H1 (cell line): ENCODE data around the gene OSBPL3. TPM values are rescaled to one million over a fixed set of nuclear protein-coding genes. Genes with fewer than 3 reads are reported as not detected.

ENCODE experiments used
- CTCF ChIA-PET: fragments of 300-600 bp; sonication (Branson Sonifier 250); formaldehyde crosslinking; loops from one replicate; lab custom pipeline; 2021; ENCODE audit not compliant: partially characterized antibody; lab: Charles Lee
- POLR2A ChIA-PET: fragments of 300-600 bp; sonication (Branson Sonifier 250); formaldehyde crosslinking; loops from one replicate; lab custom pipeline; 2021; ENCODE audit warnings: inconsistent platforms; ENCODE audit not compliant: partially characterized antibody; lab: Charles Lee
- DNase-seq, 2 experiments: peaks; one replicate each; pipeline versions ENCODE4 v3.0.0 to v3.0.0-alpha.2; 2010 to 2022; ENCODE audit warnings: low spot score in 2 of 2, low read depth in 1 of 2, mixed read lengths in 1 of 2
- FAIRE-seq: peaks from 2 replicates; lab custom pipeline; 2011; peaks lifted over from hg19 to GRCh38; lab: Jason Lieb, UNC
- H2AFZ ChIP-seq: 2 replicates; pipeline ENCODE4 v1.8.1; 2012; ENCODE audit warnings: low read length, inconsistent platforms
- H2AK5ac ChIP-seq: 2 replicates; pipeline ENCODE4 v1.6.1; 2013; ENCODE audit warnings: low read depth, low read length
- H2BK120ac ChIP-seq: replicated peaks from 2 replicates; pipeline ENCODE3; 2013; ENCODE audit warnings: low read depth, low read length, inconsistent platforms
- H2BK12ac ChIP-seq: 2 replicates; pipeline ENCODE4 v1.6.1; 2013; ENCODE audit warnings: low read depth, low read length
- H2BK15ac ChIP-seq: 2 replicates; pipeline ENCODE4 v1.6.1; 2013; ENCODE audit warnings: low read length
- H2BK20ac ChIP-seq: 2 replicates; pipeline ENCODE4 v1.6.1; 2013; ENCODE audit warnings: low read length
- H2BK5ac ChIP-seq: 2 replicates; pipeline ENCODE4 v1.6.1; 2013; ENCODE audit warnings: low read depth, low read length
- H3K14ac ChIP-seq: 2 replicates; pipeline ENCODE4 v1.6.1; 2013; ENCODE audit warnings: inconsistent platforms; ENCODE audit not compliant: insufficient read length
- H3K18ac ChIP-seq: 2 replicates; pipeline ENCODE4 v1.6.1; 2013; ENCODE audit warnings: low read length; ENCODE audit errors: extremely low read depth
- H3K23ac ChIP-seq: 2 replicates; pipeline ENCODE4 v1.6.1; 2013; ENCODE audit warnings: inconsistent platforms; ENCODE audit not compliant: insufficient read length
- H3K23me2 ChIP-seq: 2 replicates; pipeline ENCODE4 v1.6.1; 2013; ENCODE audit warnings: low read depth, low read length
- H3K27ac ChIP-seq: 2 replicates; pipeline ENCODE4 v1.6.1; 2011; ENCODE audit warnings: low read depth, low read length, inconsistent platforms
- H3K27me3 ChIP-seq, 4 experiments: replicated peaks in 1 of 4; 1 replicate in 1 of 4; 2 replicates in 3 of 4; pipeline versions ENCODE4 v1.6.1 to v1.8.1; 2011 to 2013; ENCODE audit warnings: low read length in 3 of 4, mild to moderate bottlenecking in 3 of 4, inconsistent platforms in 2 of 4, mixed read lengths in 2 of 4, moderate library complexity in 1 of 4; ENCODE audit not compliant: control insufficient read depth in 3 of 4, insufficient read depth in 3 of 4; ENCODE audit errors: extremely low read depth in 1 of 4
- H3K36me3 ChIP-seq, 4 experiments: 2 replicates each; pipeline versions ENCODE4 v1.6.1 to v1.8.1; 2011 to 2013; ENCODE audit warnings: mild to moderate bottlenecking in 4 of 4, low read length in 3 of 4, moderate library complexity in 2 of 4, control low read depth in 1 of 4, inconsistent platforms in 1 of 4; ENCODE audit not compliant: insufficient read depth in 4 of 4, control insufficient read depth in 2 of 4
- H3K4ac ChIP-seq: replicated peaks from 2 replicates; pipeline ENCODE3; 2013; ENCODE audit warnings: low read length, low read depth, mixed read lengths, inconsistent platforms; ENCODE audit not compliant: insufficient read length
- H3K4me1 ChIP-seq, 4 experiments: replicated peaks in 1 of 4; 1 replicate in 1 of 4; 2 replicates in 3 of 4; pipeline versions ENCODE4 v1.6.1 to v1.8.1; 2011 to 2013; ENCODE audit warnings: low read length in 3 of 4, inconsistent platforms in 2 of 4, mixed read lengths in 1 of 4; ENCODE audit not compliant: insufficient read depth in 4 of 4, control insufficient read depth in 3 of 4
- H3K4me2 ChIP-seq, 2 experiments: 2 replicates each; pipeline versions ENCODE4 v1.6.1 to v1.8.1; 2011 to 2013; ENCODE audit warnings: low read depth in 2 of 2, low read length in 2 of 2, control low read depth in 1 of 2, inconsistent platforms in 1 of 2, mild to moderate bottlenecking in 1 of 2; ENCODE audit not compliant: insufficient read depth in 1 of 2
- H3K4me3 ChIP-seq, 4 experiments: fragments of 200-600, 300-600 bp in 1 of 4; sonication (generic), shearing (Covaris generic), sonication (Bioruptor Twin) in 1 of 4; 2 replicates each; pipeline versions ENCODE4 v1.5.1 to v1.8.1; 2011 to 2016; ENCODE audit warnings: low read length in 4 of 4, low read depth in 3 of 4, control low read depth in 2 of 4, inconsistent platforms in 2 of 4, mild to moderate bottlenecking in 2 of 4, mixed read lengths in 1 of 4, moderate library complexity in 1 of 4; ENCODE audit not compliant: insufficient read depth in 2 of 4; ENCODE audit errors: extremely low read depth in 1 of 4
- H3K56ac ChIP-seq: replicated peaks from 2 replicates; pipeline ENCODE3; 2013; ENCODE audit warnings: low read depth, mild to moderate bottlenecking, mixed read lengths, low read length, inconsistent platforms; ENCODE audit not compliant: insufficient read length
- H3K79me1 ChIP-seq: 2 replicates; pipeline ENCODE4 v1.6.1; 2013; ENCODE audit warnings: low read depth, low read length, control low read depth
- H3K79me2 ChIP-seq, 2 experiments: 2 replicates each; pipeline versions ENCODE4 v1.6.1 to v1.8.1; 2012 to 2013; ENCODE audit warnings: low read length in 2 of 2, mild to moderate bottlenecking in 2 of 2, inconsistent platforms in 1 of 2; ENCODE audit not compliant: insufficient read depth in 2 of 2, control insufficient read depth in 1 of 2
- H3K9ac ChIP-seq, 4 experiments: replicated peaks in 1 of 4; 1 replicate in 1 of 4; 2 replicates in 3 of 4; pipeline versions ENCODE4 v1.6.1 to v1.8.1; 2011 to 2013; ENCODE audit warnings: low read depth in 3 of 4, low read length in 3 of 4, control low read depth in 2 of 4, mild to moderate bottlenecking in 2 of 4, moderate library complexity in 2 of 4, inconsistent platforms in 1 of 4; ENCODE audit errors: extremely low read depth in 1 of 4
- H3K9me3 ChIP-seq, 2 experiments: 2 replicates each; pipeline versions ENCODE4 v1.6.1 to v1.8.1; 2012 to 2013; ENCODE audit warnings: mild to moderate bottlenecking in 2 of 2, moderate library complexity in 2 of 2, control low read depth in 1 of 2, inconsistent platforms in 1 of 2, low read depth in 1 of 2, low read length in 1 of 2, mixed read lengths in 1 of 2; ENCODE audit not compliant: insufficient read depth in 2 of 2
- H4K20me1 ChIP-seq, 2 experiments: replicated peaks in 1 of 2; 2 replicates each; pipeline versions ENCODE3 to v1.8.1; 2011 to 2013; ENCODE audit warnings: inconsistent platforms in 2 of 2, low read length in 2 of 2, mild to moderate bottlenecking in 1 of 2; ENCODE audit not compliant: insufficient read depth in 2 of 2, control insufficient read depth in 1 of 2
- H4K5ac ChIP-seq: 2 replicates; pipeline ENCODE4 v1.6.1; 2013; ENCODE audit warnings: low read length, low read depth, mixed read lengths, inconsistent platforms; ENCODE audit not compliant: insufficient read length
- H4K8ac ChIP-seq: 2 replicates; pipeline ENCODE4 v1.8.0; 2013; ENCODE audit warnings: mild to moderate bottlenecking, moderate library complexity, low read length, inconsistent platforms; ENCODE audit not compliant: insufficient read depth; ENCODE audit errors: extremely low read depth
- H4K91ac ChIP-seq: replicated peaks from 2 replicates; pipeline ENCODE3; 2013; ENCODE audit warnings: low read length, mixed read lengths, inconsistent platforms; ENCODE audit not compliant: insufficient read length
- CHD1 ChIP-seq: IDR thresholded peaks from 2 replicates; pipeline ENCODE4 v1.6.1; 2012; ENCODE audit warnings: low read depth, low read length, improper control_type of control experiment
- CHD2 ChIP-seq: IDR thresholded peaks from 2 replicates; pipeline ENCODE4 v1.6.1; 2012; ENCODE audit warnings: low read length, improper control_type of control experiment
- FOSL1 ChIP-seq: IDR thresholded peaks from 2 replicates; pipeline ENCODE4 v1.6.1; 2011; ENCODE audit warnings: mild to moderate bottlenecking, low read depth, low read length, moderate library complexity; ENCODE audit not compliant: insufficient read depth
- KDM1A ChIP-seq: fragments of 200-600, 300-600 bp; sonication (generic); IDR thresholded peaks from 2 replicates; pipeline ENCODE4 v1.7.1; 2016; ENCODE audit warnings: mild to moderate bottlenecking, low read length, borderline replicate concordance
- POLR2AphosphoS5 ChIP-seq: IDR thresholded peaks from 2 replicates; pipeline ENCODE4 v1.6.1; 2011; ENCODE audit warnings: low read depth, low read length
- RFX5 ChIP-seq: IDR thresholded peaks from 2 replicates; pipeline ENCODE4 v1.6.1; 2011; ENCODE audit warnings: low read depth, low read length, improper control_type of control experiment, borderline replicate concordance
- RXRA ChIP-seq: IDR thresholded peaks from 2 replicates; pipeline ENCODE4 v1.6.1; 2011; ENCODE audit warnings: low read depth, mild to moderate bottlenecking, low read length, moderate library complexity; ENCODE audit not compliant: insufficient read depth
- TAF1 ChIP-seq: IDR thresholded peaks from 2 replicates; pipeline ENCODE4 v1.6.1; 2011; ENCODE audit warnings: mild to moderate bottlenecking, low read depth, low read length
- WGBS, 2 experiments: shearing (Covaris generic) in 1 of 2; methylation state at CpG; one replicate each; pipeline versions ENCODE4 v1.1.6 to v1.1.7; 2013 to 2015; ENCODE audit warnings: low lambda C conversion rate in 2 of 2, mixed read lengths in 2 of 2, inconsistent platforms in 1 of 2, low coverage in 1 of 2, missing lambda C conversion rate in 1 of 2; ENCODE audit not compliant: insufficient replicate concordance in 2 of 2, insufficient coverage in 1 of 2, insufficient read length in 1 of 2; ENCODE audit errors: extremely low coverage in 1 of 2, missing lambda C conversion rate in 1 of 2; 5-methylcytosine and 5-hydroxymethylcytosine counted together
- polyA plus RNA-seq, 7 experiments: library from polyadenylated mRNA; depleted of rRNA in 3 of 7; stranded (reverse) in 5 of 7; unstranded in 2 of 7; fragments of >200 nt in 5 of 7; fragments of 200-250 nt in 2 of 7; gene quantifications; 1 replicate in 5 of 7; 2 replicates in 1 of 7; 4 replicates in 1 of 7; pipeline versions ENCODE4 v1.2.1 to v1.2.3, GENCODE V29; 2011 to 2013; ENCODE audit warnings: missing spikeins in 2 of 7, mixed read lengths in 2 of 7
- total RNA-seq: library from RNA; stranded (reverse); fragmentation: NEBNext Ultra II Directional; extraction: Animal tissue kit (Norgen Biotek cat#: 25700); gene quantifications from 2 replicates; pipeline ENCODE4 v1.2.1, GENCODE V29; 2021

Gene OSBPL3
- total and polyA plus RNA-seq, 2 of the 8 experiments (the other 6 are each of a cell fraction or from before 2014, with no cell fraction given) = 2.8 to 13.9 TPM

DNA sequence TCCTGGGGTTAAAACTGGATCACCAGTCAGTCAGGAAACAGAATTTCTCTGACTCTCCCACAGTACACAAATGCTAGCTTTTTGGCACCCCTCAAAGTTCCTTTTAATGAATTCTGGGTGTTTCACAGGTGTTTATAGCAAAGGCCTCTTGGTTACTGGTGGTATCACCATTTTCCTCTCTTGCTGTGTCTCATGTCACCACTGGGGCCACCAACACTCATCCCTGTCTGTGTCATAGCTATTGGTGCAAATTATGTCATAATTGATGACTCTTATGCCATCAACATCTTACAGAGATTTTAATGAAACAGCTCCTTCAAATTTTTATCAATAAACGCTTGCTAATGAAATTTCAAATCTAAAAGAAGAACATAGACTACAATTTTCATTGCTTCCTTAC, 27.7 kb upstream of the OSBPL3 start:
- Histone ChIP-seq H4K20me1 (no peaks in the 10 kb centered on the region), H3K27me3 (no peaks in the 10 kb centered on the region), H3K23ac (no peak overlapping the region), H4K8ac (no peak overlapping the region), H3K14ac (no peak overlapping the region), H3K9me3 (0 out of 4 replicates have a peak, but pooled peaks cover 0 to 4% of the 10 kb centered on the region in 2 experiments), H3K4me2 (no peak overlapping the region), H3K79me2 (no peaks in the 10 kb centered on the region), H2BK5ac (no peak overlapping the region), H2AFZ (no peak overlapping the region), H3K9ac (no peak overlapping the region), H2BK15ac (no peak overlapping the region), H2BK12ac (no peak overlapping the region), H3K4me3 (no peak overlapping the region), H2AK5ac (no peak overlapping the region), H3K18ac (no peak overlapping the region), H3K4me1 (peaks cover 0 to 4% (median 0%) of the 10 kb centered on the region in 4 experiments; a peak in 3 of 7 replicates), H2BK20ac (no peak overlapping the region), H3K27ac (no peak overlapping the region), H3K56ac (no peak overlapping the region), H3K4ac (no peak overlapping the region), H3K36me3 (no peaks in the 10 kb centered on the region), H4K5ac (no peak overlapping the region), H3K23me2 (no peaks in the 10 kb centered on the region), H3K79me1 (no peaks in the 10 kb centered on the region), H2BK120ac (no peak overlapping the region), H4K91ac (no peak overlapping the region)
- ChIA-PET POLR2A (no interaction called here), CTCF (interaction anchor here (0.9 to 1.6 kb wide), 5 partner anchors 23 to 90 kb away, joined by 3 to 10 read pairs (median 3); no protein-coding TSS in a partner anchor)
- FAIRE-seq (no peak), DNase-seq (no peak)
- WGBS, 2 experiments = 96% methylated on average over 1 of the region's 1 CpG; no CpG with 5 or more reads in 1 of the 2 experiments
- TF ChIP-seq RXRA (no peak), TAF1 (no peak), KDM1A (no peak), CHD1 (no peak), CHD2 (no peak), FOSL1 (no peak), RFX5 (no peak), POLR2AphosphoS5 (no peak)
